Dendritic cell treated with granulocyte-macrophage colony-stimulating factor and Interleukin-4, amounts not matched to agents 40 ng/mL and 50 ng/mL, for 4 days (primary cell): Measurements from ENCODE around the gene BMP6.

Experiments used
- H3K27ac Mint-ChIP-seq: one replicate; pipeline ENCODE4 v1.8.0; 2022; ENCODE audit warnings: mild to moderate bottlenecking, mixed read lengths
- H3K27me3 Mint-ChIP-seq: one replicate; pipeline ENCODE4 v1.8.0; 2022; ENCODE audit warnings: mild to moderate bottlenecking, mixed read lengths
- H3K36me3 Mint-ChIP-seq: one replicate; pipeline ENCODE4 v1.8.0; 2022; ENCODE audit warnings: low read depth, mixed read lengths
- H3K4me1 Mint-ChIP-seq: one replicate; pipeline ENCODE4 v1.8.0; 2022; ENCODE audit warnings: low read depth, mixed read lengths
- H3K4me3 Mint-ChIP-seq: one replicate; pipeline ENCODE4 v1.8.0; 2022; ENCODE audit warnings: mild to moderate bottlenecking, moderate library complexity, mixed read lengths
- H3K9me3 Mint-ChIP-seq: one replicate; pipeline ENCODE4 v1.8.0; 2022; ENCODE audit warnings: mixed read lengths
- intact Hi-C: fragments of 100-400 bp; cut with micrococcal nuclease; formaldehyde crosslinking; loops from one replicate; pipeline ENCODE4 v1.15.0; 2022

Gene BMP6

DNA sequence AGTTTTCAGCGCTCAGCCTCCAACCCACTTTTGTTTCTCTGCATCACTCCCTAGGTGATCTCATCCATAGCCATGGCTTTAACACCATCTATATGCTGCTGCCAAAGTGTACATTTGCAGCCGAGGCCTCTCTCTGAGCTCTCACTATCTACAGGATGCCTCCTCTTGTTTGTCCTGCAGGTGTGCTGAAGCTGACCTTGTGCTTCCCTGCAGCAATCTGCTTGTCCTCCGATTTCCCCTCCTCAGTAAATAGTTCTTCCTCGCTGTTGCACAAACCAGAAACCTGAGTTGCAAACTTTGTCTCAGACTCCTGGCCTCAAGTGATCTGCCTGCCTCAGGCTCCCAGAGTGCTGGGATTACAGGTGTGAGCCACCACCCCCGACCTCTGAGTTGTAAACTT is 188.4 kb downstream of the BMP6 start:
- no peaks in the 10 kb centered on the region for H3K36me3 Mint-ChIP-seq
- H3K4me1 Mint-ChIP-seq, result peaks cover 9% of the 10 kb centered on the region
- H3K27ac Mint-ChIP-seq, result no peak overlapping the region
- intact Hi-C loops, result no loop called here
- H3K4me3 Mint-ChIP-seq, result no peak overlapping the region
- H3K9me3 Mint-ChIP-seq, result no peaks in the 10 kb centered on the region
- peaks cover 3% of the 10 kb centered on the region for H3K27me3 Mint-ChIP-seq

DNA sequence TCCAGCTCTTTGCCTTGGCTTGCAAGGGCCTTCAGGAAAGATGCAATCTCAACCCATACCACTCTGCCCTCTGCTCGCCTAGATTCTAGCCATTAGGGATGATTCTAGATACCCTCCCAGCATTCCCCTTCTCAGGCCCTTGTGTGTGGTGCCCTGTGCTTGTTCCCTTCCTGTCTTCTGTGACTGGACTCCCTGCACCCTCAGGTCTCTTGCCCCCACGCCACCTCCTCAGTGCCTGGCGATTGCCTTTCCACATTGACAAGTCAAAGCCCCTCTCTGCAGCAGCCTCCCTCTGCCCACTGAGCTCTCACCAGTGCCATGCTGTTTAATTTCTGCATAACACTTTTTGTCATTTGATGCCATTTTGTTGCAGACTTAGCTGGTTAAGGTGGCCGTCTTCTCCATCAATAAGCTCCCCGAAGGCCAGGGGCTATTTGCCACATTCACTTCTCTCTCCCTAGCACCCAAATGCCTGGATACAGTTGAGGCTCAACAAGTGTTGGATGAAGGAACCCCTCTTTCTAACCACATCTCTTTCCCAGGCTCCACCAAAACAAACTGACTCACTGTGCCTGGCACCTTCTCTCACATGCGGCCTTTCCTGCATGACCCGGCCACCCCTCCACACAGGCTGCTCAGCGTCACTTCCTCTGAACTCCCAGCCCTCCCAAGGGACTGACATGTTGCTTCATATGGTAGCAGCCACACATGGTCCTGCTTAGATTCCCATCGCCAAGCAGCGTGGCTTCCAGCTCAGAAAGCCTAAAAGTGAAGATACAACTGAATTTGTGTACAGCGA is 189.3 kb downstream of the BMP6 start:
- intact Hi-C loops, result no loop called here

DNA sequence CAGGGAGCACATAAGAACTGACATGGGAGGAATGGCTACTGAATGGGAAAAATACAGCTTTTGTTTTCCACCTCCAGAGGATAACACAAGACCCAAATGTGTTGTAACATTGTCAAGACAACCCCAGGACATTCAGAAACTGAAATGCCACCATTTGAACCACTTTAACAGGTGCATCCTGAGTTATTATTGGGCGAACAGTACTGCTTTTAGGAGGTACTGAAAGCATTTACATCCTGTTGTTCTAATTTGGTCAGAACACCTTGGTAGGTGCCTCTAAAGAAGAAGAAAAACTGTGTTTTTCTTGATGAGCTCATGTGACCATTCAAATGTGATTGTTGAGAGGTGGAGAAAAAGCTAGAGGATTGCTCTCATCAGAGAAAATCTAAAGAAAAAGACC is 191.1 kb downstream of the BMP6 start:
- H3K27ac Mint-ChIP-seq, result no peak overlapping the region
- H3K9me3 Mint-ChIP-seq, result no peaks in the 10 kb centered on the region
- no peak overlapping the region for H3K4me3 Mint-ChIP-seq
- intact Hi-C loops, result no loop called here
- no peaks in the 10 kb centered on the region for H3K4me1 Mint-ChIP-seq
- H3K36me3 Mint-ChIP-seq, result no peaks in the 10 kb centered on the region
- no peaks in the 10 kb centered on the region for H3K27me3 Mint-ChIP-seq

More for the DNA sequence above, 189.3 kb downstream of the BMP6 start:
- Mint-ChIP-seq H3K36me3 (no peaks in the 10 kb centered on the region), H3K4me3 (no peak overlapping the region), H3K27ac (no peak overlapping the region), H3K9me3 (no peaks in the 10 kb centered on the region), H3K27me3 (peaks cover 3% of the 10 kb centered on the region), H3K4me1 (peaks cover 5% of the 10 kb centered on the region)

DNA sequence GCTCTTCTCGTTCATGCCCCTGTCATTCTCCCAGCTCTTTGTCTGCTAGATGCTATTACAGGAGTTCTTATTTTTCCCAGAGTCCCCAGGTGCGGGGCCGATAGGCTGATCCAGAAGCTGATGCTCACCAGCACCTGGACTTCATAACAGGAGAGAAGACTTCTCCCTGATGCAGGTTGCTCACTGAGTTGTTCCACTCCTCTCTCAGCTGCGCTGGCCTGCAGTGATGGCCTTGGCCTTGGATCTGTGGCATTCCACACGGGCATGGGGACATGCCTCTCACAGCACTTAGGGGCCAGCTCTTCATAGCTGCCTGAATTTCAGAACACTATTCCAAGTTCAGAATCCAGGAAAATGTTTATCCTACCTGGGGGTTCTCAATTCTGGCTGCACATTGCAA is 191.8 kb downstream of the BMP6 start:
- no peak overlapping the region for H3K4me3 Mint-ChIP-seq
- intact Hi-C loops, result no loop called here
- H3K9me3 Mint-ChIP-seq, result no peaks in the 10 kb centered on the region
- H3K27ac Mint-ChIP-seq, result no peak overlapping the region
- no peaks in the 10 kb centered on the region for H3K27me3 Mint-ChIP-seq
- H3K4me1 Mint-ChIP-seq, result no peaks in the 10 kb centered on the region
- H3K36me3 Mint-ChIP-seq, result no peaks in the 10 kb centered on the region

DNA sequence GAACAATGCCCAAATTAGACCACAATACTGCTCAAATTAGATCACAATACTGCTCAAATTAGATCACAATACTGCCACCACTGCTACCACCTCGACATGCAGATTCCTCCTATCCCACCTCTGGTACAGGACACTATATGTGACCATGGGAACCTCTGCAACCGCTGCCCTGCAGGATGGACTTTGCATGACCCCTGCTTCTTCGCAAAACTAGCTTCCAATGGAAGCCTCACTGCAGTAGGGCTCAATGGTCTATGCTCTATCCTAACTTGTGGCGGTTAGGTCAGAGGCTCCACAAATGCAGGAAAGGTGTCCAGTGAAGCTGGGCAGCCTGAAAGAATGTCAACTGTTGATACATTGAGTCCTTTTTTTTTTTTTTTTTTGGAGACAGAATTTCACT is 192.5 kb downstream of the BMP6 start:
- H3K27ac Mint-ChIP-seq, result no peak overlapping the region
- no peak overlapping the region for H3K4me3 Mint-ChIP-seq
- intact Hi-C loops, result no loop called here

DNA sequence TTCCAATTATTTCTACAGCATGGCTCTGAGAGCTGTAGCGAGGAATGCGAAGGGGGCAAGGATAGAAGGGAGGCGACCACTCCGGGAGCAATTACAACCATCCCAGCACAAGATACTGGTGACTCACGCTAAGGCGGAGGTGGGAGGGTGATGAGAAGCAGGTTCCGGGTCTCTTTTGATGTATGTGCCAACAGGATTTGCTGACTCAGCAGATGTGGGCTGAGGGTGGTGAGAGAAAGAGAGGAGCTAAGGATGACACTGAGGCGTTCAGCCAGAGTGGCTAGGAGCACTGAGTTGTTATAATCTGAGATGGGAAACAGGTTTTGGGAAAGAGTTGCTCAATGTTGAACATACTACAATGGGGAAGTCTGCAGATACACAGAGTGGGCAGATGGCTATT is 194.0 kb downstream of the BMP6 start:
- no peaks in the 10 kb centered on the region for H3K36me3 Mint-ChIP-seq
- H3K4me3 Mint-ChIP-seq, result no peak overlapping the region
- H3K9me3 Mint-ChIP-seq, result peaks cover 8% of the 10 kb centered on the region
- intact Hi-C loops, result no loop called here
- H3K4me1 Mint-ChIP-seq, result no peaks in the 10 kb centered on the region
- H3K27ac Mint-ChIP-seq, result no peak overlapping the region
- H3K27me3 Mint-ChIP-seq, result no peaks in the 10 kb centered on the region

More for the DNA sequence above, 192.5 kb downstream of the BMP6 start:
- Mint-ChIP-seq H3K36me3 (no peaks in the 10 kb centered on the region), H3K27me3 (no peaks in the 10 kb centered on the region), H3K9me3 (no peaks in the 10 kb centered on the region), H3K4me1 (no peaks in the 10 kb centered on the region)

DNA sequence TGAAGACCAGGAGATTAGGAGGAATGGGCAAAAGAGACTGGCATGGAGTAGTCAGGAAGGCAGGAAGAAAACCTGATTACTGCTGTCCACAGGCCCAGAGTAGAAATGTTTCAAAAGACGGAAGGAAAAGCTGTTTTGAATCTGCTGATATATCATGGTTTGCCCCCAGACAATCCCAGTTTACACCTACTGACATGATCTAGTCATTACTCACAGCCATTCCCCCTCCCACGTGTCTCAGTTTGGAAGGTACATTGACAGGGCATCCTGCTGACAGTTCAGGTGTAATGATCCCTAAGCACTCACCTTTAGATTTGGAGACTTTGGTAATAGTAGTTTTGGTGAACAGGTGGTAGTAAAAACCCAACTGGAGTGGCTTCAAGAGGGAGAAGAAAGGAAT is 194.5 kb downstream of the BMP6 start:
- Mint-ChIP-seq H3K4me1 (no peaks in the 10 kb centered on the region), H3K36me3 (no peaks in the 10 kb centered on the region), H3K27me3 (no peaks in the 10 kb centered on the region), H3K27ac (no peak overlapping the region), H3K4me3 (no peak overlapping the region), H3K9me3 (peaks cover 14% of the 10 kb centered on the region)
- intact Hi-C loops, result no loop called here

DNA sequence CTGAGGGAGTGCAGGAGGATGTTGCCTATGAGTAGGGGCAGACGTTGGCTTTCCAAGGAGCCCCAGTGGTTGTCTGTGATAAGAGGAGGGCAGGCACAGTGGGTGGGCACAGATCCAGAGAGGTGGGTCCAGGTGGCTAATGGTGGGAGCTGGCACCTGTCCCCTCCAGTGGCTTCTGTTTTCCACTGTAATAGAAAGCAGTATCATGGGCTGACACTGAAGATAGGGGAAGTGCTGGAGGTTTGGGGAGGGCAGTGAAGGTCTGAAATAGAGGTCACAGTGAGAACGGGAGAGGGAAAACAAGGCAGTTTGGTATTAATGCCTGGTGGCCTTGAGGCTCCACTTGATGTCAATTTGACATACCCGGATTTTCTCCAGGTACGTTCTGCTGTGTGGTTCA is 195.1 kb downstream of the BMP6 start:
- Mint-ChIP-seq H3K4me1 (no peaks in the 10 kb centered on the region), H3K9me3 (peaks cover 19% of the 10 kb centered on the region), H3K4me3 (no peak overlapping the region), H3K27ac (no peak overlapping the region), H3K27me3 (no peaks in the 10 kb centered on the region), H3K36me3 (no peaks in the 10 kb centered on the region)
- intact Hi-C loops, result no loop called here

DNA sequence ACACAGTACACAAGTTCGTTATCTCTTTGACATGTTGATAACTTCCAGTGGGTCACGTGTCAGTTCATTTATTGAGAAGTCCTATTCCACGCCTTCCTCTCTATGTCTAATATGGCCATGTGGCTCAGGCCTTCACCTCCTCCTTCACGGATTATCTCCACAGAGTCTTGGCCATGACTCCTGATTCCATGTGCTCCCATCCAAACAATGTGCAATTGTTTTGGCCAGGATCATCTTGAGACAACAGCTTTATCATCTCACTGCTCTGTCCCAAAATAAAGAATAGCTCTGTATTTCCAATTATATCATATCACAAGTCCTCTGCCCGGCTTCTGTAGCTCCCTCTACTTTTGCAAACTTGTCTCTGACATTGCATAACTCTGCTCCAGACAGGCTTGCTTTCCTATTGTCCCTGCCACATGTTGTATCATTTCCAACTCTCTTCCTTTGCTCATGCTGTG is 195.8 kb downstream of the BMP6 start:
- Mint-ChIP-seq H3K36me3 (no peaks in the 10 kb centered on the region), H3K4me3 (no peak overlapping the region), H3K27ac (no peak overlapping the region), H3K9me3 (peaks cover 19% of the 10 kb centered on the region), H3K4me1 (no peaks in the 10 kb centered on the region), H3K27me3 (no peaks in the 10 kb centered on the region)
- intact Hi-C loops, result no loop called here

DNA sequence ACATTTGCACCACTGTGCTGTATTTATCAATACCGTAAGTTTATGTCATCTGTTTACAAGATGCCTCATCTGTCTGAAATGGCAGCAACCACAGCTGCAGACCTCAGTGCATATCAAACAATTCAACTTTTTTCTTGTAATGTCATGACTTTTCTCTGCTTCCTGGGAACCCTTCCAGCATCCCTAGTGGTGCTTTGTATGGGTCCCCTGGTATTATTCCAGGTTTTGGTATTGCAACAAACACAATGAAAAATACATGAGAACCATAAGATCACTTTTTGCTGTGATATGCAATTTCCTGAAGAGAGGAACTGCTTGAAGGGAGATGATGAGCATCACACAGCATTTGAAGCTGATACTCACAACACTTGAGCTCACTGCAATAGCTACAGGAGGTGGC is 196.7 kb downstream of the BMP6 start:
- H3K4me1 Mint-ChIP-seq, result no peaks in the 10 kb centered on the region
- H3K27ac Mint-ChIP-seq, result no peak overlapping the region
- intact Hi-C loops, result no loop called here
- H3K36me3 Mint-ChIP-seq, result no peaks in the 10 kb centered on the region
- H3K27me3 Mint-ChIP-seq, result no peaks in the 10 kb centered on the region
- no peak overlapping the region for H3K4me3 Mint-ChIP-seq
- H3K9me3 Mint-ChIP-seq, result peaks cover 19% of the 10 kb centered on the region

DNA sequence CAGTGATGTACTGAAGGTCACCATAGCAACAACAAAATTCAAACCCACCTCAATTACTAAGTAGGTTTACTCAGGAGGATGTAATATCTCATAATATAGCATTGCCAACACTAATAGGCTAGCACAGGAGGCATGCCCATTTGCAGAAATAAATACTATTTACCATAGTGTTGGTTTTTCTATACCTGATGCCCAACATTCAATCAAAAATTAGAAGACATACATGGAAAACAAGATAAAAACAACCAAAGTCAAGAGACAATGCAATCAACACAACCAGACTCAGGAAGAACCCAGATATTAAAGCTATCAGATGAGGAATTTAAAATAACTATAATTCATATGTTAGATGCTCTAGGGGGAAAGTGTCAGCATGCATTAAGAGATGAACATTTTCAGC is 199.0 kb downstream of the BMP6 start:
- Mint-ChIP-seq H3K27ac (no peak overlapping the region), H3K4me1 (no peaks in the 10 kb centered on the region), H3K36me3 (no peaks in the 10 kb centered on the region), H3K27me3 (no peaks in the 10 kb centered on the region), H3K9me3 (peaks cover 19% of the 10 kb centered on the region), H3K4me3 (no peak overlapping the region)
- intact Hi-C loops, result no loop called here
